ENCODE measurements around the gene TSPYL4.

DNA sequence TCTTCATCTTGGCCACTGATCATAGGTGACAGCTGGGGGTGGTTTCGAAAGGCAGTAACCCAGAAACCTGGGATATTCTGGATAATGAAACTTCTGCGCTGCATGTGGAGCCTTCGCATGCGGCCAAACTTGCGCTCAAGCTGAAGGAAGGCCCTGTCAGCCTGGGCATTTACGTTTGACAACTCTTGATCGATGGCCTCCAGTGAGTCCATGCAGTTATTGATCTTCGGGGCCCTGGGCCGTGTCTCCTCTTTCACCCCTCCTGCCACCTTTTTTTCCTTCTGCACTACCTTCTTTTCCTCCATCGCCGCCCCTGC is 729 bp downstream of the TSPYL4 start:
- TF ChIP-seq POLR2A (IDR thresholded peaks at IDR 0.05; ENCODE audit: low read depth, low read length) (no peak), TAF1 (IDR thresholded peaks at IDR 0.05; ENCODE audit: low read depth, low read length) (no peak), POLR2AphosphoS5 (IDR thresholded peaks at IDR 0.05; ENCODE audit: low read depth, low read length) (no peak), PAX5 (IDR thresholded peaks at IDR 0.05; ENCODE audit: insufficient read depth, low read length, severe bottlenecking) (no peak), SPI1 (IDR thresholded peaks at IDR 0.05; ENCODE audit: low read depth, low read length) (no peak), POU2F2 (IDR thresholded peaks at IDR 0.05; ENCODE audit: low read depth, low read length) (no peak)
